ENCODE results near the gene MKKS.

MKKS gene

GRCh38 chr20:10367693-10367942 lies 66.4 kb downstream of the MKKS start:
- no peak for DNase-seq

GRCh38 chr20:10366898-10367692 lies 66.9 kb downstream of the MKKS start:
- no peak for DNase-seq

DNA sequence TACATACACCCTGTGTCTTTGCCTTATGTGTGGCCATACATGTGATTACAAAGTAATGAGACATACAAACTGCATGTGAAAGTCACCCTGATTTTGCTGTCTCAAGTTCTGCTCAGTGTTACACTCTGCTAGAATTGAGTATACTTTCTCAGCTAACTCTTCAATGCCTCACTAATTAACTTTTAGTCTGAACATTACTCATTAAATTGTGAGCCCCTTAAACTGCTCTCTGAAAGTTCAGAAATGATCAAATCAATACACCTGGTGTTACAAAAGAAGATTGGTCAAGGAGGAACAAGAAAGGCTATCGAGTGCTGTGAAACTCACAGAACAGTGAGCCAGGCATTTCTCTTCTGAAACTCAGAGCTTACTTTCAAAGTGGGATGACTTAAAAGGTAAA lies 71.3 kb downstream of the MKKS start:
- DNase-seq: no peak

GRCh38 chr20:10360878-10361277 lies 73.1 kb downstream of the MKKS start:
- no peak for DNase-seq

DNA sequence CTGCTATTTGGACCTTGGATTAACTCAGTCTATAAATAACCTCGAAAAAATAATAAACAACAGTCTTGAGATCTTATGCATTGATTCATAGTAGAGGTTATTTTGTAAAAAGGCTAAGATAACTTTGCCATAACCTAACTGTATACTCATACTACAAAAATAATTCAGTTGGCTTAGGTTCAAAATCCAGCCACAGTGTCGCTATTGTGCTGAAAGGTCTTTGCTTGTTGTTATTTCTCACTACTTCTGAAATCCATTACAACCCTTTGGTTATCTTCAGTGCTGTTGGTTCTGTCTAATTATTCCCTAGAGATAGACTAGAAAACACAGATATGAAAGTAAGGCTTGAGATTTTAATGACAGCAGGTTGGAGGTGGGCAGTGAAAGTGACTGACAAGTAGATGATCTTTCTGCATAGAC lies 74.4 kb downstream of the MKKS start:
- no peak for DNase-seq

DNA sequence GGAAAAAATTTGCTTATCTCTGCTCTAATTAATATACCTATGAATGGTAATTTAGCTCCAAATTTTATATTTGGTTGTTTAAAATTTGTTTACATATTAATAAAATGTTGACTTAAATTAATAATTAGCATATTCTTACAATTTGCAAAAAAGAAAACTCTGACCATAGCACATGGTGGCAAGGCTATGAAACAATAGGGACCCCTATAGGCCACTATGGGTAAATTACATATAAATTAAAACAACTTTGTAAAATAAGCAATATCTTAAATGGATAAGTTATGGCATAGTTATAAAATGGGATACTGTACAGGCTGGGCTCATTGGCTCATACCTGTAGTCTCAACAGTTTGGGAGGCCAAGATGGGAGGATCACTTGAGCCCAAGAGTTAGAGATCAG lies 76.0 kb downstream of the MKKS start:
- DNase-seq: no peak

DNA sequence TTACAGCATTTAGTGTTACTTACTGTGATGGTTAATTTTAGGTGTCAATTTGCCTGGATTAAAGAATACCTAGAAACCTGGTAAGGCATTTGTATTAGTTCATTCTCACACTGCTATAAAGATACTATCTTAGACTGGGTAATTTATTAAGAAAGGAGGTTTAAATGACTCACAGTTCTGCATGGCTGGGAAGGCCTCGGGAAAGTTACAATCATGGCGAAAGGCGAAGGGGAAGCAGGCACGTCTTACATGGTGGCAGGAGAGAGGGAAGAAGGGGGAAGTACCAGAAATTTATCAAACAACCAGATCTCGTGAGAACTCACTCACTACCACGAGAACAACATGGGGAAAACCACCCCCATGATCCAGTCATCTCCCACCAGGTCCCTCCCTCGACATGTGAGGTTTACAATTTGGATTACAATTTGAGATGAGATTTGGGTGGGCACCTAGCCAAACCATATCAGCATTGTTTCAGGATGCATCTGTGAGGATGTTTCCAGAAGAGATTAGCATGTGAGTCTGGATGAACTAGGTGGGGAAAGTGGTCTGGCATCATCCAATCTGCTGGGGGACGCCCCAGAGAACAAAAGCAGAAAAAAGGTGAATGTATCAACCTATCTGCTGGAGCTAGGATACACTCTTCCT lies 76.8 kb downstream of the MKKS start:
- DNase-seq: no peak

DNA sequence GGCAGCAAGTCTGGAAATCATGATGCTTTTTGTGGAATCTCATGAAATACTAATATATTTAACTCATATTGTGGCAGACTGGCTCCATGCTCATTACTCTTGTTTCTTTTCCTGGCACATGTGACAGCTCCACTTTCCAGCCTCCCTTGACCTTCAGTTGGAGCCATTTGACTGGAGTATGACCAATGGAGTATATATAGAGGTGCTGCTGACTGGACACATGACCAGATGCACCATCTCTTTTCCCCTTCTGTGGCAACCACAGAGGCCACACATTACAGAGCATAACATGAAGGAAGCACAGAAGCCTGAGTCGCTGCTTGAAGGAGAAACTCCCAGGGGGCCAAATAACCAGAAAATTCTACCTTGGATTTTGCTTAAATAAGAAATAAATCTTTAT lies 77.4 kb downstream of the MKKS start:
- DNase-seq: no peak

DNA sequence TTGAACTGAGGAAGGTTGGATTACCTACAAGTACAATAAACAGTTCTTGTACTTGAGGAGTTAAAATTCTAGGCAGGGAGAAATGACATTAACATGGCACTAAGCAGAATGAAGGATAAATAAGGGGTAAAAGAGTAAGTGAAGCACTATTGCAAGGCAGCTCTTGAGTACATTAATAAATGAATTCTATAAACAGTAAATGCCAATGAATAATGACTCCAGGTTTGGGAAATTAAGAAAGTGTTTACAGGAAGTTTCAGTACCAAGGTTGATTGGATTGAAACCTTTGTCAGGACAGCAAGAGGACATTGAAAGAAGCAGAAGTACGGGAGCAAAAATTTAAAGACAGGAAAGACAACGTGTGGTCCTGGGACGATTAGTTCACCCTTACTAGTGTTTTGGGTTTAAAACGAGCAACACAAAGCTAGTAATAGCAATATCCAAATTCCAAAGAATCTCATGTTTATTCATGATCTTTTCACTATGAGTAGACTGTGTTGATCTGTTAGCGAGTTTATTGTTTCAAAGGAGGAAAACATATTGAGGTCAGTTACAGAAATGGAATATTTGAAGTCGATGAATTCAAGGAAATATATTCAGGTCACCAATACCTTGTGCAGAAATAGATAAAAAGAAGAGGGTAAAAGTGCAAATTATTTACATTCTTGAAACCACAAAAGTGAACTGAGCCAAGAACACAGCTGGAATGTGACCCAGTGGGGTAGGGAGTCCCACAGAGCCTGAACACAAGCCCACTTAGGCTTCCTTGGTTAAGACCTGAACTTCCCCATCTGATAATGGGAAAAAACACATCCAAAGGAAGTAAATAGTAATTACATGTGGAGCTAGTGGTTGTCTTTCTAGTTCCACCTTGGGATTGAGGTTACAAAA lies 80.8 kb downstream of the MKKS start:
- DNase-seq: no peak

Data from DMS79 treated with DMSO at 0.1 percent for 48 hours (cell line).